Psoas muscle (tissue), 8 donors: ENCODE data around the gene MYL5. TPM values are rescaled to one million over a fixed set of nuclear protein-coding genes. Genes with fewer than 3 reads are reported as not detected.
A peak's percentile ranks its signal among the peaks of the same experiment; 100 is the strongest.
"Not testable (repeated sequence)": the region's sequence is repeated elsewhere in the genome, so short reads cannot be mapped to it uniquely, and the experiment has no call there.

Source experiments
- ATAC-seq, 4 donors: fragments of 200-7000 bp; cut with Tn5 transposase; one replicate each; pipeline ENCODE4 v1.9.1; 2020; ENCODE audit warnings: moderate library complexity in 3 of 4, mild to moderate bottlenecking in 2 of 4
- DNase-seq, 2 donors: peaks; one replicate each; pipeline ENCODE4 v3.0.0-alpha.2; 2020
- H3K27ac ChIP-seq: fragments of 200-600 bp; one replicate; pipeline ENCODE4 v1.8.0; 2022
- H3K27me3 ChIP-seq, 3 donors: fragments of 200-600 bp in 1 of 3; one replicate each; pipeline versions ENCODE4 v1.6.1 to v1.8.0; 2013 to 2022; ENCODE audit warnings: low read length in 2 of 3, mild to moderate bottlenecking in 2 of 3, moderate library complexity in 1 of 3; ENCODE audit not compliant: insufficient read depth in 3 of 3
- H3K36me3 ChIP-seq, 2 donors: fragments of 200-600 bp in 1 of 2; one replicate each; pipeline versions ENCODE4 v1.6.1 to v1.8.0; 2013 to 2022; ENCODE audit warnings: low read depth in 1 of 2, mild to moderate bottlenecking in 1 of 2, moderate library complexity in 1 of 2; ENCODE audit not compliant: insufficient read depth in 1 of 2
- H3K4me1 ChIP-seq: fragments of 200-600 bp; one replicate; pipeline ENCODE4 v1.8.0; 2022
- H3K4me3 ChIP-seq: fragments of 200-600 bp; one replicate; pipeline ENCODE4 v1.8.0; 2022; ENCODE audit warnings: mild to moderate bottlenecking
- H3K9me3 ChIP-seq: fragments of 200-600 bp; one replicate; pipeline ENCODE4 v1.8.0; 2022
- CTCF ChIP-seq: fragments of 200-600 bp; IDR thresholded peaks from one replicate; pipeline ENCODE4 v1.8.0; 2022; ENCODE audit warnings: antibody characterized with exemption
- WGBS, 3 donors: extraction: QIAGEN DNeasy Blood & Tissue Kit; methylation state at CpG; one replicate each; pipeline versions ENCODE4 v1.1.6 to v1.1.7; 2013; 5-methylcytosine and 5-hydroxymethylcytosine counted together
- intact Hi-C, 2 donors: fragments of 100-400 bp; cut with DNase I; formaldehyde crosslinking; loops; one replicate each; pipeline versions ENCODE4 v1.11.0 to v1.14.2; 2022
- polyA plus RNA-seq, 3 donors: library from polyadenylated mRNA; stranded (reverse); fragments of 200-250 nt; gene quantifications; one replicate each; pipeline ENCODE4 v1.2.3, GENCODE V29; 2013
- total RNA-seq, 4 donors: library from RNA; stranded (reverse); fragmentation: NEBNext Ultra II Directional in 2 of 4; extraction: Animal tissue kit (Norgen Biotek cat#: 25700) in 2 of 4; gene quantifications; one replicate each; pipeline versions ENCODE4 v1.2.1 to v1.2.4, GENCODE V29; 2021 to 2023
- donor health status: healthy with polysubstance abuse.
- donor health status: DM: no; HTN: no; CAD: no; lungs with moderate emphysema.
- donor health status: Bipolar disorder and iron deficiency.
- donor health status: healthy.
- donor health status: DM: yes; HTN: yes; CAD: no.
- donor health status: DM: no; HTN: no; CAD: no.
- donor health status: DM: no; HTN: no; CAD: no.
- donor health status: DM: yes; HTN: yes; CAD: no.

Gene MYL5
- total and polyA plus RNA-seq, 7 donors, result 2.0 to 11.2 (median 5.4) TPM

GRCh38 chr4:726838-727237 is 52.5 kb downstream of the MYL5 start:
- H3K27ac ChIP-seq, result no peak overlapping the region
- DNase-seq (no peak), ATAC-seq (peak in 2 of 4 donors; percentile 24 to 40)
- H3K9me3 ChIP-seq, result no peaks in the 10 kb centered on the region
- H3K4me3 ChIP-seq, result no peak overlapping the region
- no peak for TF ChIP-seq CTCF
- no peaks in the 10 kb centered on the region for H3K36me3 ChIP-seq
- intact Hi-C loops, result no loop called here
- H3K4me1 ChIP-seq, result no peaks in the 10 kb centered on the region
- WGBS, 3 donors, result 59 to 73% (median 67%) methylated on average over 17 of the region's 17 CpGs
- H3K27me3 ChIP-seq, result no peaks in the 10 kb centered on the region

GRCh38 chr4:727576-727975 is 53.2 kb downstream of the MYL5 start:
- ATAC-seq (no peak), DNase-seq (no peak)
- Histone ChIP-seq H3K4me3 (no peak overlapping the region), H3K36me3 (peaks cover 0 to 3% of the 10 kb centered on the region in 2 donors), H3K9me3 (no peaks in the 10 kb centered on the region), H3K4me1 (no peaks in the 10 kb centered on the region), H3K27me3 (no peaks in the 10 kb centered on the region), H3K27ac (no peak overlapping the region)
- intact Hi-C loops, result no loop called here
- WGBS, 3 donors, result 60 to 71% (median 69%) methylated on average over 6 of the region's 6 CpGs
- no peak for TF ChIP-seq CTCF

- H3K9me3 ChIP-seq, result no peaks in the 10 kb centered on the region
- no peaks in the 10 kb centered on the region for H3K27me3 ChIP-seq
- intact Hi-C loops, result loop anchor here in 1 of 2 donors (10.0 kb wide), 1 partner anchor 265 kb away; the partner anchor contains the start of gene SLC26A1
- no peaks in the 10 kb centered on the region for H3K4me1 ChIP-seq
- TF ChIP-seq CTCF, result no peak
- 67 to 85% (median 72%) methylated on average over 20 of the region's 20 CpGs for WGBS, 3 donors
- no peak overlapping the region for H3K4me3 ChIP-seq
- peaks cover 6 to 22% of the 10 kb centered on the region in 2 donors for H3K36me3 ChIP-seq
- ATAC-seq (no peak), DNase-seq (no peak)
- no peak overlapping the region for H3K27ac ChIP-seq
Measured at GRCh38 chr4:729336-730315, 55.3 kb downstream of the MYL5 start.

- Histone ChIP-seq H3K36me3 (peaks cover 10 to 31% of the 10 kb centered on the region in 2 donors), H3K4me3 (no peak overlapping the region), H3K4me1 (no peaks in the 10 kb centered on the region), H3K27ac (no peak overlapping the region), H3K9me3 (no peaks in the 10 kb centered on the region), H3K27me3 (no peaks in the 10 kb centered on the region)
- intact Hi-C loops, result loop anchor here in 1 of 2 donors (10.0 kb wide), 1 partner anchor 264 kb away; the partner anchor contains the start of gene SLC26A1
- DNase-seq (no peak), ATAC-seq (no peak)
- no peak for TF ChIP-seq CTCF
- WGBS, 3 donors, result 84 to 95% (median 91%) methylated on average over 27 of the region's 27 CpGs
Measured at GRCh38 chr4:730511-730910, 56.2 kb downstream of the MYL5 start.

- H3K4me3 ChIP-seq, H3K27ac ChIP-seq, H3K9me3 ChIP-seq, H3K4me1 ChIP-seq, ATAC-seq, DNase-seq, H3K27me3 ChIP-seq: not testable (repeated sequence)
- 86 to 91% (median 91%) methylated on average over 39 to 55 of the region's 68 CpGs for WGBS, 3 donors
- intact Hi-C loops, result loop anchor here in 1 of 2 donors (10.0 kb wide), 1 partner anchor 264 kb away; the partner anchor contains the start of gene SLC26A1
- peaks cover 10 to 38% of the 10 kb centered on the region in 2 donors for H3K36me3 ChIP-seq
Measured at GRCh38 chr4:730946-731904, 56.9 kb downstream of the MYL5 start.
